ENCODE data around the gene ATRNL1.
"Not testable (repeated sequence)": the region's sequence is repeated elsewhere in the genome, so short reads cannot be mapped to it uniquely, and the experiment has no call there.

DNA sequence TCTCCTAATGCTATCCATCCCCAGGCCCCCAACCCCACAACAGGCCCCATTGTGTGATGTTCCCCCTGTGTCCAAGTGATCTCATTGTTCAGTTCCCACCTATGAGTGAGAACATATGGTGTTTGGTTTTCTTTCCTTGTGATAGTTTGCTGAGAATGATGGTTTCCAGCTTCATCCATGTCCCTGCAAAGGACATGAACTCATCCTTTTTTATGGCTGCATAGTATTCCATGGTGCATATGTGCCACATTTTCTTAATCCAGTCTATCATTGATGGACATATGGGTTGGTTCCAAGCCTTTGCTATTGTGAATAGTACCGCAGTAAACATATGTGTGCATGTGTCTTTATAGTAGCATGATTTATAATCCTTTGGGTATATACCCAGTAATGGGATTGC is 160.6 kb downstream of the ATRNL1 start:
- not testable (repeated sequence) for TF ChIP-seq FOXP1 (CRISPR knock-in tag; IDR thresholded peaks at IDR 0.05; ENCODE audit: borderline replicate concordance); SP1 (CRISPR knock-in tag; conservative IDR thresholded peaks at IDR 0.05); NFE2L1 (CRISPR knock-in tag; IDR thresholded peaks at IDR 0.05)
- TF ChIP-seq, protein P1, sequence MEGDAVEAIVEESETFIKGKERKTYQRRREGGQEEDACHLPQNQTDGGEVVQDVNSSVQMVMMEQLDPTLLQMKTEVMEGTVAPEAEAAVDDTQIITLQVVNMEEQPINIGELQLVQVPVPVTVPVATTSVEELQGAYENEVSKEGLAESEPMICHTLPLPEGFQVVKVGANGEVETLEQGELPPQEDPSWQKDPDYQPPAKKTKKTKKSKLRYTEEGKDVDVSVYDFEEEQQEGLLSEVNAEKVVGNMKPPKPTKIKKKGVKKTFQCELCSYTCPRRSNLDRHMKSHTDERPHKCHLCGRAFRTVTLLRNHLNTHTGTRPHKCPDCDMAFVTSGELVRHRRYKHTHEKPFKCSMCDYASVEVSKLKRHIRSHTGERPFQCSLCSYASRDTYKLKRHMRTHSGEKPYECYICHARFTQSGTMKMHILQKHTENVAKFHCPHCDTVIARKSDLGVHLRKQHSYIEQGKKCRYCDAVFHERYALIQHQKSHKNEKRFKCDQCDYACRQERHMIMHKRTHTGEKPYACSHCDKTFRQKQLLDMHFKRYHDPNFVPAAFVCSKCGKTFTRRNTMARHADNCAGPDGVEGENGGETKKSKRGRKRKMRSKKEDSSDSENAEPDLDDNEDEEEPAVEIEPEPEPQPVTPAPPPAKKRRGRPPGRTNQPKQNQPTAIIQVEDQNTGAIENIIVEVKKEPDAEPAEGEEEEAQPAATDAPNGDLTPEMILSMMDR (IDR thresholded peaks at IDR 0.05): not testable (repeated sequence)
- TF ChIP-seq, protein P2, sequence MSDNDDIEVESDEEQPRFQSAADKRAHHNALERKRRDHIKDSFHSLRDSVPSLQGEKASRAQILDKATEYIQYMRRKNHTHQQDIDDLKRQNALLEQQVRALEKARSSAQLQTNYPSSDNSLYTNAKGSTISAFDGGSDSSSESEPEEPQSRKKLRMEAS (CRISPR knock-in tag; IDR thresholded peaks at IDR 0.05): not testable (repeated sequence)
- TF ChIP-seq, protein P3, sequence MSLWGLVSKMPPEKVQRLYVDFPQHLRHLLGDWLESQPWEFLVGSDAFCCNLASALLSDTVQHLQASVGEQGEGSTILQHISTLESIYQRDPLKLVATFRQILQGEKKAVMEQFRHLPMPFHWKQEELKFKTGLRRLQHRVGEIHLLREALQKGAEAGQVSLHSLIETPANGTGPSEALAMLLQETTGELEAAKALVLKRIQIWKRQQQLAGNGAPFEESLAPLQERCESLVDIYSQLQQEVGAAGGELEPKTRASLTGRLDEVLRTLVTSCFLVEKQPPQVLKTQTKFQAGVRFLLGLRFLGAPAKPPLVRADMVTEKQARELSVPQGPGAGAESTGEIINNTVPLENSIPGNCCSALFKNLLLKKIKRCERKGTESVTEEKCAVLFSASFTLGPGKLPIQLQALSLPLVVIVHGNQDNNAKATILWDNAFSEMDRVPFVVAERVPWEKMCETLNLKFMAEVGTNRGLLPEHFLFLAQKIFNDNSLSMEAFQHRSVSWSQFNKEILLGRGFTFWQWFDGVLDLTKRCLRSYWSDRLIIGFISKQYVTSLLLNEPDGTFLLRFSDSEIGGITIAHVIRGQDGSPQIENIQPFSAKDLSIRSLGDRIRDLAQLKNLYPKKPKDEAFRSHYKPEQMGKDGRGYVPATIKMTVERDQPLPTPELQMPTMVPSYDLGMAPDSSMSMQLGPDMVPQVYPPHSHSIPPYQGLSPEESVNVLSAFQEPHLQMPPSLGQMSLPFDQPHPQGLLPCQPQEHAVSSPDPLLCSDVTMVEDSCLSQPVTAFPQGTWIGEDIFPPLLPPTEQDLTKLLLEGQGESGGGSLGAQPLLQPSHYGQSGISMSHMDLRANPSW (CRISPR knock-in tag; conservative IDR thresholded peaks at IDR 0.05; ENCODE audit: low read depth): not testable (repeated sequence)
